Duodenal mucosa (tissue), 2 donors: ENCODE data around the gene DCLRE1C.
"Not testable (repeated sequence)": the region's sequence is repeated elsewhere in the genome, so short reads cannot be mapped to it uniquely, and the experiment has no call there.

Experiments
- H3K27ac ChIP-seq: one replicate; pipeline ENCODE4 v1.7.0; 2013; ENCODE audit warnings: low read depth, low read length
- H3K27me3 ChIP-seq, 2 donors: one replicate each; pipeline ENCODE4 v1.7.0; 2013; ENCODE audit warnings: low read length in 2 of 2, control low read depth in 1 of 2; ENCODE audit not compliant: insufficient read depth in 2 of 2, control insufficient read depth in 1 of 2
- H3K36me3 ChIP-seq, 2 donors: one replicate each; pipeline ENCODE4 v1.7.0; 2013; ENCODE audit warnings: low read length in 2 of 2, control low read depth in 1 of 2; ENCODE audit not compliant: insufficient read depth in 2 of 2, control insufficient read depth in 1 of 2
- H3K4me1 ChIP-seq, 2 donors: one replicate each; pipeline ENCODE4 v1.7.0; 2013; ENCODE audit warnings: low read length in 2 of 2, control low read depth in 1 of 2; ENCODE audit not compliant: insufficient read depth in 2 of 2, control insufficient read depth in 1 of 2
- H3K4me3 ChIP-seq, 2 donors: one replicate each; pipeline ENCODE4 v1.7.0; 2013; ENCODE audit warnings: low read length in 2 of 2, low read depth in 1 of 2
- H3K9ac ChIP-seq, 2 donors: one replicate each; pipeline ENCODE4 v1.7.0; 2013; ENCODE audit warnings: low read length in 2 of 2, low read depth in 1 of 2
- H3K9me3 ChIP-seq, 2 donors: one replicate each; pipeline ENCODE4 v1.7.0; 2013; ENCODE audit warnings: low read length in 2 of 2, control low read depth in 1 of 2; ENCODE audit not compliant: control insufficient read depth in 1 of 2

The DCLRE1C gene

GRCh38 chr10:14917827-14918226 is 36.1 kb downstream of the DCLRE1C start:
- Histone ChIP-seq H3K27me3 (no peaks in the 10 kb centered on the region), H3K4me3 (no peak overlapping the region), H3K27ac (no peak overlapping the region), H3K4me1 (no peaks in the 10 kb centered on the region), H3K36me3 (peaks cover 47 to 78% of the 10 kb centered on the region in 2 donors), H3K9me3 (peaks cover 12 to 19% of the 10 kb centered on the region in 2 donors), H3K9ac (no peak overlapping the region)

GRCh38 chr10:14916600-14916999 is 37.3 kb downstream of the DCLRE1C start:
- Histone ChIP-seq H3K4me1 (no peaks in the 10 kb centered on the region), H3K4me3 (no peak overlapping the region), H3K9me3 (peaks cover 12 to 19% of the 10 kb centered on the region in 2 donors), H3K9ac (no peak overlapping the region), H3K27ac (no peak overlapping the region), H3K27me3 (no peaks in the 10 kb centered on the region), H3K36me3 (peaks cover 37 to 66% of the 10 kb centered on the region in 2 donors)

- no peak overlapping the region for H3K27ac ChIP-seq
- no peak overlapping the region for H3K9ac ChIP-seq
- H3K9me3 ChIP-seq, result peaks cover 2 to 6% of the 10 kb centered on the region in 2 donors
- H3K4me1 ChIP-seq, result no peaks in the 10 kb centered on the region
- H3K36me3 ChIP-seq, result peaks cover 24 to 61% of the 10 kb centered on the region in 2 donors
- no peak overlapping the region for H3K4me3 ChIP-seq
- H3K27me3 ChIP-seq, result no peaks in the 10 kb centered on the region
Measured at GRCh38 chr10:14911801-14912200, 42.1 kb downstream of the DCLRE1C start.

GRCh38 chr10:14910953-14911352 is 42.9 kb downstream of the DCLRE1C start:
- H3K4me3 ChIP-seq, result no peak overlapping the region
- no peaks in the 10 kb centered on the region for H3K9me3 ChIP-seq
- peaks cover 15 to 57% of the 10 kb centered on the region in 2 donors for H3K36me3 ChIP-seq
- H3K27ac ChIP-seq, result no peak overlapping the region
- H3K27me3 ChIP-seq, result no peaks in the 10 kb centered on the region
- H3K4me1 ChIP-seq, result no peaks in the 10 kb centered on the region
- no peak overlapping the region for H3K9ac ChIP-seq

- Histone ChIP-seq H3K4me1 (no peaks in the 10 kb centered on the region), H3K9me3 (no peaks in the 10 kb centered on the region), H3K27me3 (no peaks in the 10 kb centered on the region), H3K36me3 (peaks cover 15 to 50% of the 10 kb centered on the region in 2 donors), H3K4me3 (no peak overlapping the region), H3K27ac (no peak overlapping the region), H3K9ac (no peak overlapping the region)
Measured at GRCh38 chr10:14909101-14909500, 44.8 kb downstream of the DCLRE1C start.

GRCh38 chr10:14907591-14907990 is 46.3 kb downstream of the DCLRE1C start:
- not testable (repeated sequence) for H3K4me1 ChIP-seq, H3K4me3 ChIP-seq, H3K9me3 ChIP-seq, H3K27ac ChIP-seq, H3K9ac ChIP-seq, H3K27me3 ChIP-seq
- H3K36me3 ChIP-seq, result peaks cover 15 to 47% of the 10 kb centered on the region in 2 donors

- no peak overlapping the region for H3K27ac ChIP-seq
- H3K9me3 ChIP-seq, result no peaks in the 10 kb centered on the region
- H3K4me3 ChIP-seq, result no peak overlapping the region
- H3K27me3 ChIP-seq, result no peaks in the 10 kb centered on the region
- no peak overlapping the region for H3K9ac ChIP-seq
- no peaks in the 10 kb centered on the region for H3K4me1 ChIP-seq
- H3K36me3 ChIP-seq, result peaks cover 15 to 48% of the 10 kb centered on the region in 2 donors
Measured at GRCh38 chr10:14906765-14907164, 47.1 kb downstream of the DCLRE1C start.

GRCh38 chr10:14905890-14906289 is 48.0 kb downstream of the DCLRE1C start:
- no peak overlapping the region for H3K27ac ChIP-seq
- H3K9ac ChIP-seq, result no peak overlapping the region
- peaks cover 11 to 46% of the 10 kb centered on the region in 2 donors for H3K36me3 ChIP-seq
- H3K27me3 ChIP-seq, result no peaks in the 10 kb centered on the region
- H3K4me3 ChIP-seq, result no peak overlapping the region
- H3K4me1 ChIP-seq, result no peaks in the 10 kb centered on the region
- H3K9me3 ChIP-seq, result no peaks in the 10 kb centered on the region

GRCh38 chr10:14904864-14905263 is 49.0 kb downstream of the DCLRE1C start:
- H3K9ac ChIP-seq, result no peak overlapping the region
- peaks cover 11 to 40% of the 10 kb centered on the region in 2 donors for H3K36me3 ChIP-seq
- H3K4me3 ChIP-seq, result no peak overlapping the region
- H3K4me1 ChIP-seq, result no peaks in the 10 kb centered on the region
- H3K27me3 ChIP-seq, result no peaks in the 10 kb centered on the region
- H3K27ac ChIP-seq, result no peak overlapping the region
- H3K9me3 ChIP-seq, result no peaks in the 10 kb centered on the region

- Histone ChIP-seq H3K27me3 (no peaks in the 10 kb centered on the region), H3K9me3 (no peaks in the 10 kb centered on the region), H3K27ac (no peak overlapping the region), H3K4me3 (no peak overlapping the region), H3K4me1 (no peaks in the 10 kb centered on the region), H3K36me3 (peaks cover 11 to 35% of the 10 kb centered on the region in 2 donors), H3K9ac (no peak overlapping the region)
Measured at GRCh38 chr10:14904316-14904732, 49.6 kb downstream of the DCLRE1C start.

GRCh38 chr10:14891151-14891550 is 62.7 kb downstream of the DCLRE1C start:
- no peak overlapping the region for H3K9ac ChIP-seq
- H3K4me3 ChIP-seq, result no peak overlapping the region
- no peaks in the 10 kb centered on the region for H3K27me3 ChIP-seq
- no peak overlapping the region for H3K27ac ChIP-seq
- H3K9me3 ChIP-seq, result no peaks in the 10 kb centered on the region
- H3K4me1 ChIP-seq, result peaks cover 0 to 5% of the 10 kb centered on the region in 2 donors
- H3K36me3 ChIP-seq, result no peaks in the 10 kb centered on the region
